CD4-positive, alpha-beta T cell treated with Interleukin-4 for 4 hours (primary cell): ENCODE measurements around the gene ARHGEF3.

Experiments
- DNase-seq: peaks from one replicate; pipeline ENCODE4 v3.0.0-alpha.2; 2020

Gene ARHGEF3

GRCh38 chr3:56822501-56822900 is 20.8 kb upstream of the ARHGEF3 start:
- DNase-seq: no peak

DNA sequence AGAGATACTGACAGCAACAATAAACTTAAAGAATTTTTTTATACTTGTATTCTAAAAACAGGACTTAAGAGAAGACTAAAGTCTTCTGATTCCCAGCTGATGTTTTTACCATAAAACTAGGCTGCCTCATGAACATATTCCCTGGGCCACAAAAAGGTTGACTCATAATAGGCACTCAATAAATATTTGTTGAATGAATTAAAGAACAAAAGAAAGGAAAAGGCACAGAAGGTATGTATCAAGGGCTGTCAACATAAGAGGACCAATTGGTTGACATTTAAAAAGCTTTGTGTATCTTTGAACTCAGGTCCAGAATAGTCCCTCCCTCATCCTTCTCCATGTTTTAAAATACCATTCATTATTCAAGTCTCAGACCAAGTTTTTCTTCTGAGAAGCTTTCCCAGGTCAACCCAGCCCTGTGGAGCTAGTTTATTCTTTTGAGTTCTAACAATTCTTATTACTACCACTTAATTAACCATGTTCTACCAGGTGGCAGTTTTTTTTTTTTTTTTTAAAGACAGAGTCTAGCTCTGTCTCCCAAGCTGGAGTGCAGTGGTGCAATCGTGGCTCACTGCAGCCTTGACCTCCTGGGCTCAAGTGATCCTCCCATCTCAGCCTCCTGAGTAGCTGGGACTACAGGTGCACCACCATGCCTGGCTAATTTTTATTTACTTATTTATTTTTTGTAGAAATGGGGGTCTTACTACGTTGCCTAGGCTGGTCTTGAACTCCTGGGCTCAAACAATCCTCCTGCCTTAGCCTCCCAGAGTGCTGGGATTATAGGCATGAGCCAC is 17.5 kb upstream of the ARHGEF3 start:
- DNase-seq: no peak

DNA sequence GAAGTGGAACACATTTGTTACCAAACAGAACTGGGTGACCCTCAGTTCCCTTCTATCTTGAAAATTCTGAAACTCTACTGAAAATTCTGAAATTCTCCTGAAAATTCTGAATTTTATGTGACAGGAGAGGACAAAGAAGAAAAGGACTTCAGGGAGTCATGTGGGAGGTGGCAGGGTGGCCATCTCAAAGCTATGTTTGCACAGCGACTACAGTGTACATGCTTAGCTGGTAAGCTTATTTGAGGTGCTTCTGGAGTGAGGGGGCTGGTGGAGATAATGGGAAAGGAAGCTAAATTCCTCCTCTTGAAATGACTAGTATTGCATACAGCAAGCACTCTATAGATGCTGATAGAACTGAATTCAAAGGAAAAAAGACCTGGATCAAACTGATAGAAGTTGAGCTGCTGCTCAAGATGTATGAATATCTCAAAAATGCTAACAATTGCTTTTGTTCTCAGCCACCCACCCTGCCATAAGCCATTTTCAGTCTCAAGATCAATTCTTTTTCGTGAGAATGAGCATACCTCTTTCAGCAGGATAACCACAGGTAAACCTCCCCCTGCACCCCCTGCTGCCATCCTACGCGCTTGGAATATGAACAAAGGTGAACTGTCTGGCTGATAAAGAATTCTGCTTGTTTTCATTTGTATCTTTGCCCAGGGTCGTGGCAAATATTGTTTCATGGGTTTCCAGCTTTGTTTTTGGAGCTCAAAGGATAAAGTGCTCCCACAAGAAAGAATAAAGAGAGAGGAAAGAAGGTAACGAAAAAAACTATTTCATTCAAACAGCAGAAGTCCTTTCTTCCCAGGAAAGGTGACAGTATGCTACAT is 16.6 kb upstream of the ARHGEF3 start:
- DNase-seq: no peak

GRCh38 chr3:56817646-56818045 is 15.9 kb upstream of the ARHGEF3 start:
- no peak for DNase-seq

DNA sequence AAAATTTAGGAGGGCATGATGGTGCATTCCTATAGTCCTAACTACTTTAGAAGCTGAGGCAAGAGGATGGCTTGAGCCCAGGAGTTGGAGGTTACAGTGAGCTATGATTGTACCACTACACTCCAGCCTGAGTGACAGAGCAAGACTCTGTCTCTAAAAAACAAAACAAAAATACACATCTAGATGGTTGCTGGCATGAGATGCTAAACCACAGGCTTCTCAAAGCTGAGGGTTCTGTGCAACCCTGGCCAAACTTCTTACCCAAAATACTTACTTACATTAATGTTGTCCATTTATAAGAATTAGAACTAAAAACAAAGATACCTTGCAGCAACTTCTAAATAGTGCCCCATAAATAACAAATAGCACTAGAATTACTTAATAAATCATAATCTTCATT is 14.3 kb upstream of the ARHGEF3 start:
- DNase-seq: no peak

GRCh38 chr3:56815589-56815988 is 13.8 kb upstream of the ARHGEF3 start:
- DNase-seq: no peak

DNA sequence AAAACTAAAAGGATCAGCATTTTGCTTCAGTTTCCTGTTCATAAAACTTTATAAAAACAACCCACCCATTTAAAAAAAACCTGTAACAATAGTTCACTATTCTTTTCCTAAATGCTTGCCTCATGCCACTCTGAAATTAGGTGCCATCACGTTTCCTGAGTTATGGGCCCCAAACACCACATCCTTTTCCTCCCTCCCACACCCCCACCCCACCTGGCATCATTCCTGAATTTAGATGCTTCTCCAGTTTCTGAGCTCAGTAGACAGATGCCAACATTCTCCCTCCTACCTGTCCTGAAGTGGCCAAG is 11.9 kb upstream of the ARHGEF3 start:
- DNase-seq: no peak

DNA sequence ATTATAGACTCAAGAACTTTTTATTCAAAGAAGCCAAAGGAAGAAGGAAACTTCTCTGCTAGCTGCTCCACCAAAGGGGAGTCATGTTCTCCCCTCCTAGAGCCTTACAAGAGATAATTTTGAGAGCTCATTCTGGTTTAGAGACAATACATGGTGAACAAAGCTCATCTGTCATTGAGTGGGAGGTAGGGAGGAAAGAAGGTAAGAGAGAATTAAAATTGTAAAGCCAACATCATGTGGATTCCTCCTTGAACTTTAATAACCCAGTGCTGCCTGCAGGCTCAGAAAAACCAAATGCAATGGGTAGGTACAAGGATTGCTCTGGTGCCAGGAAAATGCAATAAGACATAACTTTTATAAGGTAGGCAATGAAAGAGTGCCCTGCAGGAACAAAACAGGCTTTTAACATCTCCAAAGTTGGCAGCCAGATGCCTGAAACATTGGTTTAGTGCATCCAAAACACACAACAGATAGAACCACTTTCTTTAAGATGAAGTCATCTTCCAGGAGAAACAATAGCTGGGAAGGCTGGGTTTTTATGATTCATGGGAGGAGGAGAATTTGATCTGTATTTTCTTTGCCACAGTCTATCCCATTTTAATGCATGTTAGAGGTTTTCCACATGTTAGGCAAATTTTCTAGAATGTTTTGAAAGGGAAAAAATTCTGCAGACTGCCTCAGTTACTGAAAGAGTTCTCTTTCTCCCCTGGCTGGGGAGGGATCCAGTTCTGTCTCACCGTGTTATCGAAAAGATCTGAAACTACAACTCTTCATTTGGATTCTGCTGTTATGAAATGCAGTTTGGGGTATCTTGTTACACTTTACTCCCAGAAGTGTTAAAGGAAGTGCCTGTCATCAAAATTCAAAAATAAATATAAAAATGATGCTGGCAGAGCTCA is 11.3 kb upstream of the ARHGEF3 start:
- no peak for DNase-seq

DNA sequence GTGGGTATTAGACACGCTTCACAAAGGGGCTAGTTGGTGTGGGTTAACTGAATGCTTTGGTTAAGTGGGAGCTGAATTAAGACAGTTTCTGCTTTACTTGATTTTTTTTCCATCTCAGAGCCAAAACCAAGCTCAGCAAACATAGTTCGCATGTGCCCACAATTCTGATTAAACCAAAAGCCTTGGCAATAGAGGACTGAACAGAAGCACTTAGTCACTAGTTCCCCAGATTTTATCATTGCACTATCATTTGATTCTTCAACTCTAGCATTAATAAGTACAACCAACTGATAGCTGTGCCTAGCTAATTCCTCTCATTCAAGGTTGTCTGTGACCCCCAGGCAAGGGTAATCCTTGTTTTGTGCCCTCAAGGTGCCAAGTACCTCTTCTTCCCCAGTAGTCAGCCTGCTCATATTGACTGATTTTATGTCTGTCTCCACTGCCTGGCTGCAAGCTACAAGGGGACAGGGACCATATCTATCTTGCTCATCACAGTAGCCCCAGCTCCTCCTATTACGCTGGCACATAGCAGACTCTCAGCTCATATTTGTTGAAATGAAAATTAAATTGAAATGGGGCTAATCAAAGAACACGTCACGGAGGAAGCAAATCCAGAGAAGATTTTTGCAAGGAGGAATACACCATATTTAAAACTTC is 9.9 kb upstream of the ARHGEF3 start:
- DNase-seq: no peak

DNA sequence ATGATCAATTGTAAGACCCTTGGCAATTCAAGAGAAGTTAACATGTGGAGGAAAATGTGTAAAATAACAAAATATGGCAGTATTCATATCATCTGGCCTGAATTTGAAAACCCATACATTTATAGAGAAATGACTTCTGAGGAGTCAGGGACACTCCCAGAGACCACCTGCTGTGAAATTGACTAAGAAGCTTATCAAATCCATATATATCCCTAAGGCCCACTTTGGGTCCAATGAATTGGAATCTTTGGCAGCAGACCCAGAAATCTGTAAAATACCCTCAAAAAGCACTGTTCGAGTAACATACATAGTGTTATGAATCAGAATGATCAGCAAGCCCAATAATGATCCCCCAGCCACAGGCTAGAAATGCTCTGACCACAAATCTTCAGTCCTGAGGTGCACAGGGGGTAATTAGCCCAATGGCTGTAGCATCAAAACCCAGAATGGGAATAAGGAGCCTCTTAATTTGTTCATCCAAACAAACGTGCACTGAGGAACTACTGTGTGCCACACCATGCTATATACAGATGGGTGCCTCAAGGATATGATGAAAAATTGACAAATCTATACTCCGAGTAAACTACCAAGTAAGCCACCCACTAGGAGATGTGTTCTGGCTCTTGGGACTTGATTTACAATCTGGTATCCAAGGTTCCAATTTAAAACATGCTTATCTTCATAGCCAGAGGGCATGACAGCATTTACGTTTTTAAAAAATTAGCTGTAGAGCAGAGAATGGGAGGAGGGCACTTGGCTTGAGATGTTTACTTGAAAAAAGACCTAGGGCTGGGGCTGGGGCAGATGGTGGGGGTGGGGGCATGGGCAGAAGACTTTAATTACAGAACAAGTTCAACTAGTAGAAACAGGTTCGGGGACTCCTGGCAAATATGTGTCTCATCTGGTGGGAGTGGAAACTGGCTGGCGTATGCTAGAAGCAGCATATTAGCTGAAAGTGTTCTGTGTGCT is 9.1 kb upstream of the ARHGEF3 start:
- no peak for DNase-seq

DNA sequence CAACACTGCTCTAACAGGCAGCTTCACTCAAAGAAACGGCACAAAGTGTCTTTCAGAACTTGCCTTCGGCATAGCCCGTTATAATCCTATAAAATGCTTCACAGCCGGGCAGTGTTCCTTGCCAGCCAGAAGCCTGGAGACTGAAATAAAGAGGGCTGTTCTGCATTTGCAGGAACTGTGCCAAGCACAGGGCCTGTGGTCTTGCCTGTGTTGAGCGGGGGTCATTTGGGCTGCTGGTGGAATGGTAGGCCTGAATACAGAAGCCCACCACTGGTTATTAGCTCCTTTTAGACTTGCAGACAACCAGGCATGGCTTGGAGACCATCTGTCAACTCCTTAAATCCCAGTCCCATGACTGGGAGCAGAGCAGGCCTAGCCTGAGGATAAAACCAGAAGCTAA is 4.7 kb upstream of the ARHGEF3 start:
- no peak for DNase-seq

- DNase-seq: no peak
These were observed 1.0 kb upstream of the ARHGEF3 start for GRCh38 chr3:56802790-56803189.

- no peak for DNase-seq
These were observed 613 bp upstream of the ARHGEF3 start for GRCh38 chr3:56802378-56802745.

DNA sequence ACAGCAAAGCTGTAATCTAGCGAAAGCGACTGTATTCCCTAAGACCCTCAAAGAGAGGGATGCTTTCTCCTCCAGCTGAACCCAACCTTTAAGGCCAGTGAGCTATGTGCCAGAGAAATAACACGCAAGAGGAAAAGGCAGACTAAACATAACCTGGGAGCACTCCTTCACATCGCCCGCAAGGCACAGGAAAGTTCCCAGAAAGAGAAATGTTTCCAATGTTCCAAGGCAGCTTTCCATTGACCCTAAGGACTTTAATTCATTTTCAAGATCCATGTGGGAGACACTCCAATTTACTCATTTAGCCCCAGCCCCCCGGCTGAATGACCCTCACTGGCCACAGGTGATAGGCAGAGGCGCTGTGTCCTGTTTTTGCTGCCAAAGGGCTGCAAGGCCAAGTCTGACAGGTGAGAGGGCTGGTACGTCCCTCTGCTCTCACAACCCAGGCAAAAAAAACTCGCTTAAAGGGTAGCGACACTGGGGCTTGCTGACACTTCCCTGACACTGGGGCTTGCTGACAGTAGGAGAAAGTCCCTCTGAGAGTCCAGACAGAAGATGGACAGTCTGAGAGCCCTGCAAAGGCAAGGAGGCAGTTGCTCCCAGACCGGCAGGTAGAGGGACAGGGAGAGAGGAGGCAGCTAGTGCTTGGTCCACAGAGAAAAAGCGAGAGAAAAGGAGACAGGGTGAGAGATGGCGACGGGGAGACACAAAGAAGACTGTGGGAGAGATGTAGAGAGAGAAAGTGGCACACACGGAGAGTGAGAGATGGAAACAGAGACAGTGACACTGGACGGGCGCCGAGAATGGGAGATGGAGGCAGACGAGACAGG is 702 bp downstream of the ARHGEF3 start:
- DNase-seq: peak; percentile 39

GRCh38 chr3:56800130-56800831 is 1.5 kb downstream of the ARHGEF3 start:
- DNase-seq: peak; percentile 86

DNA sequence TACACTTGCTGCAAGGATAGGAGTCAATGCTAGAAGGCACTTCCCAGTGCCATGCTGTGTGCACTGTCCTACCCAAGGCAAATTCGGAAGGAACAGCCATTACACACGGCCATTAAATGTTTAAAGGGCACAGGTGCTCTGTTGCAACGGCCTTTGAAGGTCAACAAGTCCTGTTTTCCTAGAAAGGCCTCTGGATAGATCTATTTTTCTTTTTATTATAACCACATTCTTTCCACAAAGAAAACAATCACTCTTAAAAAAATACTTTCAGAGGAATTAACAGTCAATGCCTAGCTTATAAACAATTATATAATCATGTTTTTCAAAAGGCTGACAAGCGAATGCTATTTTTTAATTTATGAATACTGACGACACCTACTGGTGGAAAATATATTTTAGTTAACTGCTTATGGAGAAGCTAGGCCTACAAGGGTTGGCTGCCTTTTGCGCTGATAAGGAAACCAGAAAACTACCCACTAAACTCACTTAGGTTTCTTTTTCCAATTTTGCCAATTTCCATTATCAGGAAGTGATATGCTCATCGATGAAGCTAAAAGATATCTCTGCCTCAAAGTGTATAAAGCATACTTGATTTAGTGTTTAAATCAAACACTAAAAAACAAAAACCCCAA is 2.4 kb downstream of the ARHGEF3 start:
- DNase-seq: peak; percentile 84

- no peak for DNase-seq
These were observed 4.8 kb downstream of the ARHGEF3 start for GRCh38 chr3:56796996-56797395.

GRCh38 chr3:56796202-56796601 is 5.5 kb downstream of the ARHGEF3 start:
- peak; percentile 74 for DNase-seq

- no peak for DNase-seq
These were observed 5.9 kb downstream of the ARHGEF3 start for GRCh38 chr3:56795829-56796185.
